Fibroblast of skin of abdomen (primary cell): Measurements from ENCODE around the gene WDR81.
"Not testable (repeated sequence)": the region's sequence is repeated elsewhere in the genome, so short reads cannot be mapped to it uniquely, and the experiment has no call there.

Source experiments
- DNase-seq: peaks from one replicate; pipeline ENCODE4 v3.0.0-alpha.2; 2013

WDR81 gene

DNA sequence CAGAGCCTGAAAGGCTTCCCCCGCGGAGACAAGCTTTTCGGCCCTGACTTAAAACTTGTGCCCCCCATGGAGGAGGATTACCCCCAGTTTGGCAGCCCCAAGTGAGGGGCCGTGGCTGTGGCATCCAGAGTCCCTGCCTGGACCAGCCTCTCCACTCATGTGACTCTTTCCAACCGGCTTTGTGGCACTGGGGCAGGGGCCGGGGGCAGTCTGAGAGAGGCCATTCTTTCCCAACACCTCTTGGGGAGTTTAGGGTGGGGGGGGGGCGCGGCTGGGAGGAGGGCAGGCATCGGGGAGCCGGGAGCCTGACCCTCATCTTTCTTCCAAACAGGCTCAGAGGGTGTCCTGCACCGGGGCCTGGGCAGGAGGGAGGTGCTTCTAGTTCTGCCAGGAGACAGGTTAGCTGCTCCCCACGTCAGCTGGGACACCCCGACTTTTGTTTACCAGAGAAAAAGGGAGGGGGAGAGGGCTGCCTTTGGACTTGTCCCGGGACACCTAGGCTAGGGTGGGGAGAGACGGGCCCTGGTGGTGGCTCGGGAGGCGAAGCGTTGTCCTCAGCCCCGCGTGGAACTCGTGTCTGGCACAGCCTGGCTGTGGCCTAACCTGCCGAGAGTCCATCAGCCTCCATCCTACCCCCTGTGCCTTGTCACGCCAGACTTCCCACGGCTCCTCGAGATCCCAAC lies 30.1 kb downstream of the WDR81 start:
- no peak for DNase-seq

GRCh38 chr17:1755252-1755826 lies 30.8 kb downstream of the WDR81 start:
- DNase-seq = no peak

DNA sequence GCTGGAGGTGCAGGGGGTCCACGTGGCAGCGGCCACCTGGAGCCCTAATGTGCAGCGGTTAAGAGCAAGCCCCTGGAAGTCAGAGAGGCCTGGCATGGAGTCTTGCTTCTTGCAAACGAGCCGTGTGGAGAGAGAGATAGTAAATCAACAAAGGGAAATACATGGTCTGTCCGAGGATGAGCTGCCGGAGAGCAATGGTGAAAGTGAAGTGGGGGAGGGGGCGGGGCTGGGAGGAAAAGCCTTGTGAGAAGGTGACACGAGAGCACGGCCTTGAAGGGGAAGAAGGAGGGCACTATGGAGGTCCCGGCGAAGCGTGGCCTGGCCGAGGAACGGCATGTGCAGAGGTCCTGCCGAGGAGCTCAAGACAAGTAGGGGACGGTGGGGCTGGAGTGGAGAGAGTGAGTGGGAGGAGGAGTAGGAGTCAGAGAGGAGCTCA lies 31.3 kb downstream of the WDR81 start:
- no peak for DNase-seq

GRCh38 chr17:1758807-1759206 lies 34.3 kb downstream of the WDR81 start:
- no peak for DNase-seq

DNA sequence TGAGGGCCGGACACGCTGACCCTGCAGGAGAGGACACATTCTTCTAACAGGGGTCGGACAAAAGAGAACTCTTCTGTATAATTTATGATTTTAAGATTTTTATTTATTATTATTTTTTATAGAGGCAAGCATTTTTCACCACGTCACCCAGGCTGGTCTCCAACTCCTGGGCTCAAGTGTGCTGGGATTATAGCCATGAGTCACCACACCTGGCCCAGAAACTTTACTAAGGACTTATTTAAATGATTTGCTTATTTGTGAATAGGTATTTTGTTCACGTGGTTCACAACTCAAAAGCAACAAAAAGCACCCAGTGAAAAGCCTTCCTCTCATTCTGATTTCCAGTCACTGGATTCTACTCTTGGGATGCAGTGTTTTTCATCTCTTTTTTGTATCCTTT lies 35.0 kb downstream of the WDR81 start:
- DNase-seq = no peak

DNA sequence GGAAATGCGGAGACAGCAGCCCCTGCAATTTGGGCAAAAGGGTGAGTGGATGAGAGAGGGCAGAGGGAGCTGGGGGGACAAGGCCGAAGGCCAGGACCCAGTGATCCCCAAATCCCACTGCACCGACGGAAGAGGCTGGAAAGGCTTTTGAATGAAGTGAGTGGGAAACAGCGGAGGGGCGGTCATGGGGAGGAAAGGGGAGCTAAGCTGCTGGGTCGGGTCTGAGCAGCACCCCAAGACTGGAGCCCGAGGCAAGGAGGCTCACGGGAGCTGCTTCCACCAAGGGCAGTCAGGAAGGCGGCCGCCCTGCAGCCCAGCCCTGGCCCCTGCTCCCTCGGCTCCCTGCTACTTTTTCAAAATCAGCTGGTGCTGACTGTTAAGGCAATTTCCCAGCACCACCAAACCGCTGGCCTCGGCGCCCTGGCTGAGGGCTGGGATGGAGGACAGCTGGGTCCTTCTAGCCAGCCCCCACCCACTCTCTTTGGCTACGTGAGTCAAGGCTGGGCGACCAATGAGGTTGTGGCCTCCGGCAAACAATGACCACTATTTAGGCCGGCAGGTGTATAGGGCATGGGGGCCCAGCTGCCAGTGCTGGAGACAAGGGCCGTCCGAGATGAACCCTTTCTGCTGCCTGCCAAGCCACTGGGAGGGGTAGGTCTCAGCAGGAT lies 37.9 kb downstream of the WDR81 start:
- DNase-seq = peak; percentile 40

DNA sequence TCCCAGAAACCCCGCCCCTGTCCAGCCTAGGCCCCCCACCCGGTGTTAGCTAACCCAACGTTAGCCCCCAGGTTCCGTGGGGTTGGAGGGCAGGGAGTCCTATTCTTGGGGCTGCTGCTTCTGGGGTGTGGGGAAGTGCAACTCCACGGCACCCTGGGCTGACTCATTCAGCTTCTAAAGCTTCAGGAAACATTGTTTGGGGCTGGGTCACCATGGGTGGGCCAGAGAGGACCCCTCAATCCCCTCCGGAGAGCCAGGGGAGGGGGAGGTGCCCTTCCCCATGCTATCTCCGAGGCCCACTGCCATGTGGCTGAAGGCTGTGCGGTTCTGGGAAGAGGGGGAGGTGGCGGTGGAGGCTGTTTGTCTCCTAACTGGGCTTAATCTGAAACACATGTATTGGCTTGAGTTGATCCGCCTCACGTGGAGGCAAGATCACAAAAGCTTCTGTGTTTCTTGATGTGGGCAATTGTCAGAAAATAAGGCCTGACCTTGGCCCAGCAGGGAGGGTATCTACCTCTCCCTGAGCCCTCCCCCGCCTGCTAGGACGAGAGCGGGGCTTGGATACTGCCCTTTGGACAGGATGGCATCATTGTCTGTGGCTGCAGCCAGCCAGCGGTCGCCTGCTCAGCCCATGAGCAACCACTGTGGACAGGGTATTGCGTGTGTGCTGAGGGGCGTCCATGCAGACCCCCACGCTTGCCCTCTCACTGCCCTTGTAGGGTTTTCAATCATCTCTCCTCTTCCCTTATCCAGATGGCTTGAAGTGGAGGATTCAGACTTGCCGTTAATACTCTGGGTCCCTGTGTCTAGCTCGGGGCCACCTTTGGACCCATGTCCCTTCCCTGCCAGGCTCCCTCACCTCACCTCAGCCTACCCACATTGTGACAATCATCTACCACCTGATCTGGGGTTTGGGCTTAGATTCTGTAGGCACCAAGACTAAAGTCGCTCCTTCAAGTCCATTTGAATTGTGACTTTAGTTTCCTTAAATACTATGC lies 38.7 kb downstream of the WDR81 start:
- peak; percentile 90 for DNase-seq

DNA sequence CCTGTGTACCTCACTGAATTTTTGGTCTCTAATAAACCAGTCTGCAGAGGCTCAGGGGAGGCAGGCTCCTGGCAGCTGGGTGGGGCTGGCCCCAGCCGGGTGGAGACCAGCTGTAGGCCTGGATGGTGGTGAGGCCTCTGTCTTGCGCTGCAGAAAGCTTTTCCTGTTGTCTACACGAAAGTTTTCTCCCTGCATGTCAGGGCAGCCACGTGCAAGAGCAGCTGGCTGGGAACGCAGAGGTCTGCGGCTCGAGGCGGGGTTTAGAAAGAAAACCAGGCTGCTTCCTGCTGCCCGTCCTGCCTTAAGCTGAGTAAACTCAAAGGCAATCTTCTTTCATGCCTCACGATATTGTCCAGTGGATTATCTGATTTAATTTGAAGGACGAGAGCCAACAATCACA lies 39.8 kb downstream of the WDR81 start:
- DNase-seq = peak; percentile 82

- DNase-seq = not testable (repeated sequence)
These were observed 40.2 kb downstream of the WDR81 start for GRCh38 chr17:1764705-1765104.

DNA sequence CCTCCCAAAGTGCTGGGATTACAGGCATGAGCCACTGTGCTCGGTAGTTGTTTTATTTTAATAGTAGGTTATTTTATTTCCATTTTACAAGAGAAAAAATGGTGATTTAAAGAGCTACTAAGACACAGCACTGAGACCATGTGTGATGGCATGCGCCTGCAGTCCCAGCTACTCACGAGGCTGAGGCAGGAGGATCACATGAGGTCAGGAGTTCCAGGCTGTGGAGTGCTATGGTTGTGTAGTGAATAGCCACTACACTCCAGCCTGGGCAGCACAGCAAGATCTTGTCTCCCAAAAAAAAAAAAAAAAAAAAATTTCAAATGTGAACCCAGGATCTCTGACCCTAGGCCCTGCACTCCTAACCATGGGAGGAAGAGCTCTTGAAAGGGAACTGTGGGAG lies 41.1 kb downstream of the WDR81 start:
- DNase-seq = no peak

- DNase-seq = no peak
These were observed 42.1 kb downstream of the WDR81 start for GRCh38 chr17:1766382-1767135.

DNA sequence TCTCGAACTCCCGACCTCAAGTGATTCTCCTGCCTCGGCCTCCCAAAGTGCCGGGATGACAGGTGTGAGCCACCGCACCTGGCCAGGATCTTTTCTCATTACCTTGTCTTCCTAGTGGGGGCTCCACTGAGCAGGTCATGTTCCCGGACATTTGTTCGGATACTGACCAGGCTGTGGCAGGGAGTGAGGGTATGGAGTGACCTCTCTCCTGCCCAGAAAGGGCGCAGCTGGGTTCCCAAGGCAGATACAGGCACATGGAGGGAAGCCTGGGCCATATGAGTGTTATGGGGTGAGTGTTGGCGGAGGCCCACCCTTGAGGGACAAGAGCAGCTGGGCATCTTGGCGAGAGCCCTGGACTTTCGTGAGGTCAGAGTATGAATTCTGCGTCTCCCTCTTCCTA lies 42.9 kb downstream of the WDR81 start:
- DNase-seq = no peak

DNA sequence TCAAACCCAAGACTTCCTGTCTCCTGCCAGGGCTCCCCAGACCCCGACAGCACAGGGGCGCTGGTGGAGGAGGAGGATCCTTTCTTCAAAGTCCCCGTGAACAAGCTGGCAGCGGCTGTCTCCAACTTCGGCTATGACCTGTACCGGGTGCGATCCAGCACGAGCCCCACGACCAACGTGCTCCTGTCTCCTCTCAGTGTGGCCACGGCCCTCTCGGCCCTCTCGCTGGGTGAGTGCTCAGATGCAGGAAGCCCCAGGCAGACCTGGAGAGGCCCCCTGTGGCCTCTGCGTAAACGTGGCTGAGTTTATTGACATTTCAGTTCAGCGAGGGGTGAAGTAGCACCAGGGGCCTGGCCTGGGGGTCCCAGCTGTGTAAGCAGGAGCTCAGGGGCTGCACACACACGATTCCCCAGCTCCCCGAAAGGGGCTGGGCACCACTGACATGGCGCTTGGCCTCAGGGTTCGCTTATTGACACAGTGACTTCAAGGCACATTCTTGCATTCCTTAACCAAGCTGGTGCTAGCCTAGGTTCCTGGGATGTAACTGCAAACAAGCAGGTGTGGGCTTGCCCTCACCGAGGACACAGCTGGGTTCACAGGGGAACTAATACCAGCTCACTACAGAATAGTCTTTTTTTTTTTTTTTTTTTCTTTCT lies 45.4 kb downstream of the WDR81 start:
- DNase-seq = no peak

DNA sequence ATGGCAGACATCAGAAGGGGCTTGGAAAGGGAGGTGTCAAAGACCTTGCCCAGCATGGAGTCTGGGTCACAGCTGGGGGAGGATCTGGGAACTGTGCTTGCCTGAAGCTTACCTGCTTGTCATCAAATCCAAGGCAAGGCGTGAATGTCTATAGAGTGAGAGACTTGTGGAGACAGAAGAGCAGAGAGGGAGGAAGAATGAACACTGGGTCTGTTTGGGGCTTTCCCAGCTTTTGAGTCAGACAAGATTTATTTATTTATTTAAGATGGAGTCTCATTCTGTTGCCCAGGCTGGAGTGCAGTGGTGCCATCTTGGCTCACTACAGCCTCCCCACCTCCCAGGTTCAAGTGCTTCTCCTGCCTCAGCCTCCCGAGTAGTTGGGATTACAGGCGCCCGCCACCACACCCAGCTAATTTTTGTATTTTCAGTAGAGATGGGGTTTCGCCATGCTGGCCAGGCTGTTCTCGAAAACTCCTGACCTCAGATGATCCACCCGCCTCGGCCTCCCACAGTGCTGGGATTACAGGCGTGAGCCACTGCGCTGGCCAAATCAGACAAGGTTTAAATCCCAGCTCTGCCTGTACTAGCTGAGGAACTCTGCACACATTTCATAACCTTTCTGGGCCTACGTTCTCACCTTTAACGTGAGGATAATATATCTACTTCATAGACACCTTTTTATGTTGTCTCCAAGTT lies 48.6 kb downstream of the WDR81 start:
- peak; percentile 12 for DNase-seq

- DNase-seq = no peak
These were observed 49.2 kb downstream of the WDR81 start for GRCh38 chr17:1773696-1774181.

DNA sequence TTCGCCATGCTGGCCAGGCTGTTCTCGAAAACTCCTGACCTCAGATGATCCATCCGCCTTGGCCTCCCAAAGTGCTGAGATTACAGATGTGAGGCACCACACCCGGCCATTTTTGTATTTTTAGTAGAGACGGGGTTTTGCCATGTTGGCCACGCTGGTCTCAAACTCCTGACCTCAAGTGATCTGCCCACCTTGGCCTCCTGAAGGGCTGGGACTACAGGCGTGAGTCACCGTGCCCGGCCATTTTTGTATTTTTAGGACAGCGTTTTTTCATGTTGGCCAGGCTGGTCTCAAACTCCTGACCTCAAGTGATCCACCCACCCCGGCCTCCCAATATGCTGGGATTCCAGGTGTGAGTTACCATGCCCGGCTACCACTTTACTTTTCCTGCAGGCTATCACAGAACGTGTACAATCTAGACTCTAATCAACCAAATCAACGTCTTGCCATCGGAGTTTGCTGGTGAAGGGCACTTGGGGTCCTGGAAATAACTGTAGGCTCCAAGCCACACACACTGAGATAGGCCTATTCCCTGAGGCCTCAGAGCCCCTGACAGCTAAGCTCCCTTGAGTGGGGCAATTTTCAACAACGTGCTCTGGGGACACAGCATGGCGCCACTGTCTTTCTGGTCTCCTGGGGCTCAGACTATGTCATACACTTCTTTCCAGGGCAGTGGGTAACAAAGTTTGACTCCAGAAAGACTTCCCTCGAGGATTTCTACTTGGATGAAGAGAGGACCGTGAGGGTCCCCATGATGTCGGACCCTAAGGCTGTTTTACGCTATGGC lies 50.1 kb downstream of the WDR81 start:
- no peak for DNase-seq

DNA sequence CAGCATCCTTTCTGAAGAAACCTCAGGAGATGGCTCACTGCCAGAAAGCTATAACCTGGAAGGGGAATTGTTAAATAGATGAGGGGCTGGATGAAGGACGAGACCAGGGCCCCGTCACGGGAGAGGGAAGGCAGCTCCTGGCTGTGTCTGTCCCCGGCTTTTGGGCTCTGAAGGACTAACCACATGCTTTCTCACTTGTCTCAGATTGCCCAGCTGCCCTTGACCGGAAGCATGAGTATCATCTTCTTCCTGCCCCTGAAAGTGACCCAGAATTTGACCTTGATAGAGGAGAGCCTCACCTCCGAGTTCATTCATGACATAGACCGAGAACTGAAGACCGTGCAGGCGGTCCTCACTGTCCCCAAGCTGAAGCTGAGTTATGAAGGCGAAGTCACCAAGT lies 51.8 kb downstream of the WDR81 start:
- DNase-seq = no peak

- no peak for DNase-seq
These were observed 52.4 kb downstream of the WDR81 start for GRCh38 chr17:1776857-1777256.

DNA sequence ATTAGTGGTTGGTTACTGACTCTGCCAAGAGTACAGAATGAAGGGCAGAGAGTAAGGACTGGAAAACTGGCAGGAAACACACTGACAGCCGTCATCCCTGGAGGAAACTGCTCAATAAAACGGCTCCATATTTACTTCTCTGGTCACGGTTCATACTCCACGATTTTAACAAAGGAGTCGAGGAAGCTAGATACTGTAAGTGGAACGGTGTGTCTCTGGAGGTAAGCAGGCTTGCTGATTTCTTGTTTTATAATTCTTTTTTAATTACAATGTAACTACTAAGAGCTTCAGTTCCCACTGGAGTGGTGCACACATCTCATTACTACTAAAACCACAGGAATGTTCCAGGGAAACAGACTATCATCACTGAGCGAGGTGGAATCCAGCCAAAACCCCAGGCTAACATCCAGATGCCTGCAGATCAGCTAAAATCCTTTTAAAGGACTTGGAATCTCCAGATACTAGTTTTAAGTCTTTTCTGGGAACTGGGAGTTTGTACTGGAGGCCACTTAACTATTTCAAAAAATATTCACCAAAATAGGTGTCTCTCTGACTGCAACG lies 55.1 kb downstream of the WDR81 start:
- peak; percentile 95 for DNase-seq

GRCh38 chr17:1782171-1782567 lies 57.7 kb downstream of the WDR81 start:
- no peak for DNase-seq
